Osteoblast (primary cell): Measurements from ENCODE around the gene CDC123. TPM values are rescaled to one million over a fixed set of nuclear protein-coding genes. Genes with fewer than 3 reads are reported as not detected.

Experiments used
- DNase-seq: peaks from one replicate; pipeline ENCODE4 v3.0.0; 2011; ENCODE audit warnings: low spot score, mixed read lengths; ENCODE audit not compliant: insufficient read length; ENCODE audit errors: missing footprints
- H2AFZ ChIP-seq: 2 replicates; pipeline ENCODE4 v1.6.0; 2011; ENCODE audit warnings: mild to moderate bottlenecking, low read length
- H3K27ac ChIP-seq: 2 replicates; pipeline ENCODE4 v1.5.1; 2011; ENCODE audit warnings: mild to moderate bottlenecking, low read depth, low read length, moderate library complexity
- H3K27me3 ChIP-seq: 2 replicates; pipeline ENCODE4 v1.6.0; 2012; ENCODE audit warnings: mild to moderate bottlenecking, control low read depth, inconsistent platforms, low read length, moderate library complexity; ENCODE audit not compliant: insufficient read depth
- H3K36me3 ChIP-seq: 2 replicates; pipeline ENCODE4 v1.5.1; 2011; ENCODE audit warnings: mild to moderate bottlenecking, low read length, control low read depth, moderate library complexity; ENCODE audit not compliant: insufficient read depth
- H3K4me1 ChIP-seq: 2 replicates; pipeline ENCODE4 v1.5.1; 2011; ENCODE audit warnings: mild to moderate bottlenecking, low read length, control low read depth, moderate library complexity; ENCODE audit not compliant: insufficient read depth
- H3K4me2 ChIP-seq: 2 replicates; pipeline ENCODE4 v1.6.0; 2011; ENCODE audit warnings: mild to moderate bottlenecking, low read length; ENCODE audit not compliant: insufficient read depth
- H3K4me3 ChIP-seq: fragments of 200-600 bp; sonication (generic); 3 replicates; pipeline ENCODE4 v1.5.1; 2012; ENCODE audit warnings: mild to moderate bottlenecking, low read length, inconsistent platforms; ENCODE audit not compliant: insufficient read depth
- H3K79me2 ChIP-seq: 2 replicates; pipeline ENCODE4 v1.6.0; 2012; ENCODE audit warnings: mild to moderate bottlenecking, low read length, control low read depth, inconsistent platforms; ENCODE audit not compliant: insufficient read depth
- H3K9me3 ChIP-seq: 2 replicates; pipeline ENCODE4 v1.5.1; 2011; ENCODE audit warnings: low read depth, low read length, control low read depth
- H4K20me1 ChIP-seq: 2 replicates; pipeline ENCODE4 v1.6.0; 2012; ENCODE audit warnings: mild to moderate bottlenecking, low read length, control low read depth; ENCODE audit not compliant: insufficient read depth
- CTCF ChIP-seq: IDR thresholded peaks from 2 replicates; pipeline ENCODE4 v1.5.1; 2011; ENCODE audit warnings: mild to moderate bottlenecking, low read depth, low read length, moderate library complexity; ENCODE audit errors: extremely low read depth
- total RNA-seq: library from RNA; depleted of rRNA; stranded (reverse); fragments of >200 nt; gene quantifications from 2 replicates; pipeline ENCODE4 v1.2.3, GENCODE V29; 2012

Gene CDC123
- total RNA-seq, 1 donor = 86.9 TPM

GRCh38 chr10:12201543-12201942 lies 5.6 kb downstream of the CDC123 start:
- no peak for DNase-seq

GRCh38 chr10:12202226-12202625 lies 6.2 kb downstream of the CDC123 start:
- H4K20me1 ChIP-seq = peaks cover 23% of the 10 kb centered on the region
- peaks cover 89% of the 10 kb centered on the region for H3K79me2 ChIP-seq
- no peak for DNase-seq

More at GRCh38 chr10:12201543-12201942, 5.6 kb downstream of the CDC123 start:
- Histone ChIP-seq H4K20me1 (peaks cover 23% of the 10 kb centered on the region), H3K4me3 (no peak overlapping the region), H3K36me3 (peaks cover 24% of the 10 kb centered on the region), H3K9me3 (no peaks in the 10 kb centered on the region), H3K27me3 (no peaks in the 10 kb centered on the region), H3K79me2 (peaks cover 90% of the 10 kb centered on the region), H3K27ac (no peak overlapping the region), H2AFZ (no peak overlapping the region), H3K4me1 (no peaks in the 10 kb centered on the region), H3K4me2 (no peak overlapping the region)
- TF ChIP-seq CTCF = no peak

GRCh38 chr10:12205082-12205481 lies 9.1 kb downstream of the CDC123 start:
- H4K20me1 ChIP-seq = peaks cover 25% of the 10 kb centered on the region
- no peak for DNase-seq
- H3K36me3 ChIP-seq = peaks cover 31% of the 10 kb centered on the region
- no peak overlapping the region for H2AFZ ChIP-seq
- H3K4me2 ChIP-seq = no peak overlapping the region
- no peaks in the 10 kb centered on the region for H3K27me3 ChIP-seq
- H3K79me2 ChIP-seq = peaks cover 81% of the 10 kb centered on the region
- H3K4me3 ChIP-seq = no peak overlapping the region
- no peak overlapping the region for H3K27ac ChIP-seq
- H3K9me3 ChIP-seq = no peaks in the 10 kb centered on the region
- no peaks in the 10 kb centered on the region for H3K4me1 ChIP-seq
- TF ChIP-seq CTCF = no peak

More at GRCh38 chr10:12202226-12202625, 6.2 kb downstream of the CDC123 start:
- H3K27ac ChIP-seq = no peak overlapping the region
- H3K4me3 ChIP-seq = no peak overlapping the region
- no peaks in the 10 kb centered on the region for H3K9me3 ChIP-seq
- H3K36me3 ChIP-seq = peaks cover 24% of the 10 kb centered on the region
- no peak overlapping the region for H3K4me2 ChIP-seq
- H2AFZ ChIP-seq = no peak overlapping the region
- no peaks in the 10 kb centered on the region for H3K4me1 ChIP-seq
- TF ChIP-seq CTCF = no peak
- no peaks in the 10 kb centered on the region for H3K27me3 ChIP-seq

DNA sequence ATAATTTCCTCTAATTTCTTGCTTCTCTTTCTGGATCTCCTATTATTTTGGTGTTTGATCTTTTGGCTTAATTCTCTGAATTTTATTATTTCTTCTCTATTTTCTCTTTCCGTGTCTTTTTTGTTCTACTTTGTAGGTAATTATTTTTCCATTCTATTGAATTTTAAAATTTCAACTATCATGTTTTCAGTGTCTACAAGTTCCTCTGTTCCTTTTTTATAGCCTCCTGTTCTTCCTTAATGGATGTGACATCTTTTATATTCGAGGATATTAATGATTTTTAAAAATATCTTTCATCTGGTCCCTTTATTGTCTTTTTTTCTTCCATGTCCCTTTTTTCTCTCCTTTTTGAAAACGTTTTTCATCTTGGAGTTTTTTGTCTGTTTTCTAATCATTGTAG lies 11.1 kb downstream of the CDC123 start:
- Histone ChIP-seq H3K4me1 (no peaks in the 10 kb centered on the region), H3K9me3 (no peaks in the 10 kb centered on the region), H2AFZ (no peak overlapping the region), H4K20me1 (peaks cover 18% of the 10 kb centered on the region), H3K79me2 (peaks cover 63% of the 10 kb centered on the region), H3K27ac (no peak overlapping the region), H3K36me3 (peaks cover 39% of the 10 kb centered on the region), H3K4me3 (no peak overlapping the region), H3K4me2 (no peak overlapping the region), H3K27me3 (no peaks in the 10 kb centered on the region)
- no peak for DNase-seq
- TF ChIP-seq CTCF = no peak
